ENCODE data around the gene PHAX. TPM values are rescaled to one million over a fixed set of nuclear protein-coding genes. Genes with fewer than 3 reads are reported as not detected.
A peak's percentile ranks its signal among the peaks of the same experiment; 100 is the strongest.

The PHAX gene
- total and polyA plus RNA-seq, 8 donors, result 14.4 to 246 (median 35.0) TPM

GRCh38 chr5:126650463-126650862 lies 49.7 kb downstream of the PHAX start:
- DNase-seq, result no peak
- H3K4me1 ChIP-seq, result peaks cover 0 to 11% (median 0%) of the 10 kb centered on the region in 4 donors
- H3K36me3 ChIP-seq, result no peaks in the 10 kb centered on the region
- no peak overlapping the region for H3K4me3 ChIP-seq
- H3K27me3 ChIP-seq, result no peaks in the 10 kb centered on the region
- intact Hi-C loops (cut with DNase I; ENCODE audit: low total_unique reads), result no loop called here
- H3K9me3 ChIP-seq, result peaks cover 0 to 3% (median 0%) of the 10 kb centered on the region in 4 donors
- no peak overlapping the region for H3K27ac ChIP-seq
- 90 to 98% (median 96%) methylated on average over 1 of the region's 1 CpG for WGBS, 5 donors
- no peak for TF ChIP-seq EP300 (IDR thresholded peaks at IDR 0.05)
- TF ChIP-seq POLR2A (IDR thresholded peaks at IDR 0.05), result no peak

GRCh38 chr5:126651013-126651577 lies 50.3 kb downstream of the PHAX start:
- intact Hi-C loops (cut with DNase I; ENCODE audit: low total_unique reads), result no loop called here
- no peak for DNase-seq
- no peak for TF ChIP-seq CTCF (IDR thresholded peaks at IDR 0.05)
- no peak for TF ChIP-seq POLR2AphosphoS5 (IDR thresholded peaks at IDR 0.05)
- TF ChIP-seq EP300 (IDR thresholded peaks at IDR 0.05), result no peak
- no peak for TF ChIP-seq POLR2A (IDR thresholded peaks at IDR 0.05)
- H3K4me3 ChIP-seq, result no peak overlapping the region
- no peaks in the 10 kb centered on the region for H3K9me3 ChIP-seq
- H3K4me1 ChIP-seq, result peaks cover 0 to 11% (median 0%) of the 10 kb centered on the region in 4 donors
- H3K27ac ChIP-seq, result no peak overlapping the region
- WGBS, 5 donors, result 29 to 63% (median 46%) methylated on average over 1 of the region's 1 CpG
- H3K27me3 ChIP-seq, result no peaks in the 10 kb centered on the region
- H3K36me3 ChIP-seq, result no peaks in the 10 kb centered on the region

GRCh38 chr5:126656401-126657007 lies 55.8 kb downstream of the PHAX start:
- Histone ChIP-seq H3K27me3 (no peaks in the 10 kb centered on the region), H3K9me3 (no peaks in the 10 kb centered on the region), H3K4me1 (peaks cover 0 to 4% (median 0%) of the 10 kb centered on the region in 4 donors), H3K4me3 (no peak overlapping the region), H3K36me3 (no peaks in the 10 kb centered on the region), H3K27ac (no peak overlapping the region)
- 0 to 3% (median 1%) methylated on average over 5 of the region's 5 CpGs for WGBS, 5 donors
- intact Hi-C loops (cut with DNase I; ENCODE audit: low total_unique reads), result no loop called here
- TF ChIP-seq EP300 (IDR thresholded peaks at IDR 0.05) (no peak), POLR2A (IDR thresholded peaks at IDR 0.05) (no peak), POLR2AphosphoS5 (IDR thresholded peaks at IDR 0.05) (no peak), CTCF (IDR thresholded peaks at IDR 0.05) (peak in 5 of 7 experiments; percentile 15 to 76 (median 64))
- DNase-seq, result peak in 1 of 2 donors; percentile 72

GRCh38 chr5:126658561-126658960 lies 57.8 kb downstream of the PHAX start:
- H3K4me1 ChIP-seq, result peaks cover 0 to 4% (median 0%) of the 10 kb centered on the region in 4 donors
- H3K27ac ChIP-seq, result no peak overlapping the region
- no peaks in the 10 kb centered on the region for H3K9me3 ChIP-seq
- no peak for DNase-seq
- H3K4me3 ChIP-seq, result no peak overlapping the region
- intact Hi-C loops (cut with DNase I; ENCODE audit: low total_unique reads), result no loop called here
- 63 to 79% (median 74%) methylated on average over 5 of the region's 5 CpGs for WGBS, 5 donors
- H3K36me3 ChIP-seq, result no peaks in the 10 kb centered on the region
- TF ChIP-seq POLR2A (IDR thresholded peaks at IDR 0.05), result no peak
- no peak for TF ChIP-seq POLR2AphosphoS5 (IDR thresholded peaks at IDR 0.05)
- no peak for TF ChIP-seq CTCF (IDR thresholded peaks at IDR 0.05)
- TF ChIP-seq EP300 (IDR thresholded peaks at IDR 0.05), result no peak
- no peaks in the 10 kb centered on the region for H3K27me3 ChIP-seq
